ENCODE measurements around the gene NT5M. TPM values are rescaled to one million over a fixed set of nuclear protein-coding genes. Genes with fewer than 3 reads are reported as not detected.

The NT5M gene
- total RNA-seq, 1 donor from 2014 or later = 3.2 TPM

DNA sequence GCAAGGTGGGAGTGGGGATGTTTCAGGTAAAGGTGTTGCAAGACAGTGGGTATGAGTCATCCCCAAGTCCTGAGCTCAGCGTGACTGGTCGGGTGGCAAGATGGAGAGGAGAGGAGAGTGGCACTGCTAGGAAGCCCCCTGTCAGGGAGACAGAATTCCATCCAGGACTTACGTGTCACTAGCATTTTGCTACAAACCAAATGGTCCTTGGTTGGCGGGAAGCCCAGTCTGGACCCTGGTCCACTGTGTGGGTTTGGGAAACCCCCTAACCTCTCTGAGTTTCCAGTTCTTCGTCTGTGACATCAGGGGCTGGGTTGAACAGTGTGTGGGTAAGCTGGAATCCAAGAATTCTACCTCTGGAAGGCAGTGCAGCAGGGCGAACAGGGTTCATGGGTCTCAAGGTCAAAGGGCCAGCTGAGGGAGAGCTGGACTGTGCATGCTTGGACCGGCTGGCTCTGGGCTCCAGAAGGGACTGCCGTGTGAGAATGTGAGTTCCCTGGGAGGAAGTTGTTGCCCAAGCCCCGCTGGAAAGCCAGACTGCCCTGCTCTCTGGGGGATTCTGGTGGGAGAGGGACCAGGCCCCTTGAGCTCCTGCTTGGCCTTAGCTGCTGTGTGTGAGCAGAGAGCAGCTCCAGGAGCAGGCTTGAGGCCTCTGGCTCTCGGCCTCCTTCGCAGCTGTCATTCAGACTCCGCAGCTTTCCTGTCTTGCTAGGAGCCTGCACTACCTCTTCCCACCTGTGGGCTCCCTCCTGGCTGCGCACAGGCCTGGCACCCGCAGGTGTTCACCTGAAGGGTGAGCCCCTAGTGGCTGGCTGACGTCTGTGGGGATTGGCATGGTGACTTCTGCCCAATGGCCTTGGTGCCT lies 84.6 kb downstream of the NT5M start:
- no peaks in the 10 kb centered on the region for H3K9me3 ChIP-seq
- TF ChIP-seq POLR2AphosphoS5 (IDR thresholded peaks at IDR 0.05; ENCODE audit: insufficient read depth in 1 of 2, low read depth in 1 of 2) (no peak), POLR2A (IDR thresholded peaks at IDR 0.05) (no peak)
- TF ChIP-seq, protein P1, sequence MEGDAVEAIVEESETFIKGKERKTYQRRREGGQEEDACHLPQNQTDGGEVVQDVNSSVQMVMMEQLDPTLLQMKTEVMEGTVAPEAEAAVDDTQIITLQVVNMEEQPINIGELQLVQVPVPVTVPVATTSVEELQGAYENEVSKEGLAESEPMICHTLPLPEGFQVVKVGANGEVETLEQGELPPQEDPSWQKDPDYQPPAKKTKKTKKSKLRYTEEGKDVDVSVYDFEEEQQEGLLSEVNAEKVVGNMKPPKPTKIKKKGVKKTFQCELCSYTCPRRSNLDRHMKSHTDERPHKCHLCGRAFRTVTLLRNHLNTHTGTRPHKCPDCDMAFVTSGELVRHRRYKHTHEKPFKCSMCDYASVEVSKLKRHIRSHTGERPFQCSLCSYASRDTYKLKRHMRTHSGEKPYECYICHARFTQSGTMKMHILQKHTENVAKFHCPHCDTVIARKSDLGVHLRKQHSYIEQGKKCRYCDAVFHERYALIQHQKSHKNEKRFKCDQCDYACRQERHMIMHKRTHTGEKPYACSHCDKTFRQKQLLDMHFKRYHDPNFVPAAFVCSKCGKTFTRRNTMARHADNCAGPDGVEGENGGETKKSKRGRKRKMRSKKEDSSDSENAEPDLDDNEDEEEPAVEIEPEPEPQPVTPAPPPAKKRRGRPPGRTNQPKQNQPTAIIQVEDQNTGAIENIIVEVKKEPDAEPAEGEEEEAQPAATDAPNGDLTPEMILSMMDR (IDR thresholded peaks at IDR 0.05) = no peak
- no peak overlapping the region for H3K4me3 ChIP-seq
- H3K27ac ChIP-seq = no peak overlapping the region
- H3K36me3 ChIP-seq = no peaks in the 10 kb centered on the region
- H3K27me3 ChIP-seq = no peaks in the 10 kb centered on the region
- no peak for DNase-seq (ENCODE audit: extremely low spot score in 2 of 2)
- intact Hi-C loops (cut with DNase I) = no loop called here
- no peaks in the 10 kb centered on the region for H3K4me1 ChIP-seq

DNA sequence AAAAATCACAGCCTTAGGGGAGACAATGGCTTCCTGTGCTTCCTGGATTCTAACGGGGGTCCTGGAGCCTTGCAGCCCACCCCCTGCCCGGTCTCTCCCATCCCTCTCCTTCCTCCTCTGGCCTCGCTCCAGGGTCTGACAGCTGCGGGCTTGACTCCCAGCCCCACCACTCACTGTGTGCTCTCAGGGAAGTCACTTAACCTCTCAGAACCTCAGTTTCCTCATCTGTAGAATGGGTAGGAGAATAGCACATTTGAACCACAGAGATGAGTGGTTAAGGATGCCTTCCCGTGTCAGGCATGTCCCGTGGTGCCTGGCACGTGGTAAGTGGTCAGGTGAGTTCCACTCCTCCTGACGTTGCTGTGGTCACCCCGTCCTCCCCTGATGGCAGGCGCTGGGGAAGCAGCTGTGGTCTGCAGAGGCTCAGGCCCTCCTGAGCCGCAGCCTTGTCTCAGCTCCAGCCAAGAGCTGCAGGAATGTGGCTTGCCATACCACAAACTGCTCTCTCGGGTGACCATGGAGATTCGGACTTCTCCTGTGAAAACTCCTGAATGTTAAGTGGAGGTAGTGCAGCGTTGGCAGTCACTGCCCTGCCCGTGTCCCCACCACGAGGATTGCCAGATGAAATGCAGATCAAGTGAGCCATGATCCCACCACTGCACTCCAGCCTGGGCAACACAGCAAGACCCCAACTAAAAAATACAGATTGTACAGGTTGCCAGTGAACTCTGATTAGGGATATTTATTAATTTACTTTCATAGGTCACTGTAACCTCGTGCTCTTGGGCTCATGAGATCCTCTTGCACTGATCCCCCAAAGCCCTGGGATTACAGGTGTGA lies 85.7 kb downstream of the NT5M start:
- no peak overlapping the region for H3K27ac ChIP-seq
- H3K36me3 ChIP-seq = no peaks in the 10 kb centered on the region
- H3K4me3 ChIP-seq = no peak overlapping the region
- no peaks in the 10 kb centered on the region for H3K4me1 ChIP-seq
- DNase-seq (ENCODE audit: extremely low spot score in 2 of 2) = no peak
- no peaks in the 10 kb centered on the region for H3K27me3 ChIP-seq
- intact Hi-C loops (cut with DNase I) = no loop called here
- H3K9me3 ChIP-seq = no peaks in the 10 kb centered on the region
- TF ChIP-seq, protein P1 (IDR thresholded peaks at IDR 0.05) = no peak
- TF ChIP-seq POLR2AphosphoS5 (IDR thresholded peaks at IDR 0.05; ENCODE audit: insufficient read depth in 1 of 2, low read depth in 1 of 2) (no peak), POLR2A (IDR thresholded peaks at IDR 0.05) (no peak)

DNA sequence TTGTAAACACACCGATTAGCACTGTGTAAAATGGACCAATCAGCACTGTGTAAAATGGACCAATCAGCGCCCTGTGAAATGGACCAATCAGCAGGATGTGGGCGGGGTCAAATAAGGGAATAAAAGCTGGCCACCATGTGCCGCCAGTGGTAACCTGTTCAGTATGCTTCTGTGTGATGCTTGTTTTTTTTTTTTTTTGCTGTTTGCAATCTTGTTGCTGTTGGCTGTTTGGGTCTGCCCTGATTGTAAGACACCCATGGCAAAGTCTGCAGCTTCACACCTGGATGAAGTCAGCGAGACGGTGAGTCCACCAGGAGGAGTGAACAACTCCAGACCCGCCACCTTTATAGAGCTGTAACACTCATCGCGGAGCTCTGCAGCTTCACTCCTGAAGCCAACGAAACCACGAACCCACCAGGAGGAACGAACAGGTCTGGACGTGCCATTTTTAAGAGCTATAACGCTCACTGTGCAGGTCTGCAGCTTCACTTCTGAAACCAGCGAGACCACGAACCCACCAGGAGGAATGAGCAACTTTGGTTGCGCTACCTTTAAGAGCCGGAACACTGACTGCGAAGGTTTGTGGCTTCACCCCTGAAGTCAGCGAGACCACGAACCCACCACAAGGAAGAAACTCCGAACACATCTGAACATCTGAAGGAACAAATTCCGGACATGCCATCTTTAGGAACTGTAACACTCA lies 88.6 kb downstream of the NT5M start:
- Histone ChIP-seq H3K9me3 (no peaks in the 10 kb centered on the region), H3K4me1 (no peaks in the 10 kb centered on the region), H3K27ac (no peak overlapping the region), H3K36me3 (no peaks in the 10 kb centered on the region), H3K27me3 (no peaks in the 10 kb centered on the region), H3K4me3 (no peak overlapping the region)
- DNase-seq (ENCODE audit: extremely low spot score in 2 of 2) = no peak
- intact Hi-C loops (cut with DNase I) = no loop called here
- no peak for TF ChIP-seq POLR2A (IDR thresholded peaks at IDR 0.05)
- TF ChIP-seq POLR2AphosphoS5 (IDR thresholded peaks at IDR 0.05; ENCODE audit: insufficient read depth in 1 of 2, low read depth in 1 of 2) = peak in 1 of 2 donors; percentile 30
- TF ChIP-seq, protein P1 (IDR thresholded peaks at IDR 0.05) = no peak

DNA sequence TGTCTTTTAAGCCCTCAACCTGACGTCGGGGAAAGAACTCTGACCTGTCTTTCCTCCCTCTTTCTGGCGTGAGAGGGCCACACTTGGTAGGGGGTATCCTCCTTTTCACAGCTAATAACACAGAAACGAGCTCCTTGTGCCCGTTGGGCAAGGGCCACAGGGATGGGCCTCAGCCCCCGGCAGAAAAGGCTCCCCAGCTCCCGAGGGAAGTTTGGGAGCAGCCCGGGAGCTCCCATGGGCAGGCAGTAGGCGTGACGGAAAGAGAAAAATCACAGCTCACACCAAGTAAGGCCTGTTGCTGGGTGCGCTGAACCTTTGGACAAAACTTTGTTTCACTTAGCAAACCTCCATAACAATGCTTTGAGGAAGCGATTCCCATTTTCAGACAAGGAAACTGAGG lies 90.8 kb downstream of the NT5M start:
- Histone ChIP-seq H3K4me1 (peaks cover 9% of the 10 kb centered on the region), H3K9me3 (no peaks in the 10 kb centered on the region), H3K4me3 (no peak overlapping the region), H3K36me3 (no peaks in the 10 kb centered on the region), H3K27ac (no peak overlapping the region), H3K27me3 (no peaks in the 10 kb centered on the region)
- TF ChIP-seq, protein P1 (IDR thresholded peaks at IDR 0.05) = no peak
- TF ChIP-seq POLR2A (IDR thresholded peaks at IDR 0.05) (no peak), POLR2AphosphoS5 (IDR thresholded peaks at IDR 0.05; ENCODE audit: insufficient read depth in 1 of 2, low read depth in 1 of 2) (no peak)
- no peak for DNase-seq (ENCODE audit: extremely low spot score in 2 of 2)
- intact Hi-C loops (cut with DNase I) = no loop called here
